ENCODE results near the gene EXOC6B. TPM values are rescaled to one million over a fixed set of nuclear protein-coding genes. Genes with fewer than 3 reads are reported as not detected.

EXOC6B gene
- total RNA-seq, 1 donor from 2014 or later: 46.1 TPM

- peaks cover 13% of the 10 kb centered on the region for H3K4me1 Mint-ChIP-seq (ENCODE audit: unreplicated experiment)
- H3K9me3 Mint-ChIP-seq: peaks cover 3% of the 10 kb centered on the region
- DNase-seq (ENCODE audit: extremely low spot score, unreplicated experiment): no peak
- TF ChIP-seq CTCF (conservative IDR thresholded peaks at IDR 0.05): no peak
- no peaks in the 10 kb centered on the region for H3K36me3 Mint-ChIP-seq
- no peak overlapping the region for H3K4me3 Mint-ChIP-seq
- peak overlapping the region; percentile 94 for H3K27ac Mint-ChIP-seq
- peaks cover 4% of the 10 kb centered on the region for H3K27me3 Mint-ChIP-seq
These were observed 3.1 kb upstream of the EXOC6B start for GRCh38 chr2:72828840-72829507.

- no peak for DNase-seq (ENCODE audit: extremely low spot score, unreplicated experiment)
- Mint-ChIP-seq H3K36me3 (no peaks in the 10 kb centered on the region), H3K27ac (peak overlapping the region; percentile 94), H3K4me3 (peak overlapping the region; percentile 60), H3K9me3 (peaks cover under 1% of the 10 kb centered on the region), H3K27me3 (peaks cover 2% of the 10 kb centered on the region), H3K4me1 (ENCODE audit: unreplicated experiment) (peaks cover 11% of the 10 kb centered on the region)
- TF ChIP-seq CTCF (conservative IDR thresholded peaks at IDR 0.05): no peak
These were observed 2.3 kb upstream of the EXOC6B start for GRCh38 chr2:72827966-72828646.

GRCh38 chr2:72827487-72827886, 1.7 kb upstream of the EXOC6B start:
- Mint-ChIP-seq H3K36me3 (peaks cover 3% of the 10 kb centered on the region), H3K4me3 (peak overlapping the region; percentile 14), H3K9me3 (no peaks in the 10 kb centered on the region), H3K4me1 (ENCODE audit: unreplicated experiment) (peaks cover 13% of the 10 kb centered on the region), H3K27ac (peak overlapping the region; percentile 94), H3K27me3 (no peaks in the 10 kb centered on the region)
- TF ChIP-seq CTCF (conservative IDR thresholded peaks at IDR 0.05): no peak
- no peak for DNase-seq (ENCODE audit: extremely low spot score, unreplicated experiment)

GRCh38 chr2:72826156-72826477, 284 bp upstream of the EXOC6B start:
- DNase-seq (ENCODE audit: extremely low spot score, unreplicated experiment): no peak
- peaks cover 16% of the 10 kb centered on the region for H3K4me1 Mint-ChIP-seq (ENCODE audit: unreplicated experiment)

GRCh38 chr2:72824224-72824842, 1.5 kb downstream of the EXOC6B start:
- H3K27me3 Mint-ChIP-seq: no peaks in the 10 kb centered on the region
- no peak for TF ChIP-seq CTCF (conservative IDR thresholded peaks at IDR 0.05)
- H3K9me3 Mint-ChIP-seq: no peaks in the 10 kb centered on the region
- peaks cover 15% of the 10 kb centered on the region for H3K36me3 Mint-ChIP-seq
- DNase-seq (ENCODE audit: extremely low spot score, unreplicated experiment): no peak
- peak overlapping the region; percentile 97 for H3K4me3 Mint-ChIP-seq
- H3K27ac Mint-ChIP-seq: peak overlapping the region; percentile 92
- H3K4me1 Mint-ChIP-seq (ENCODE audit: unreplicated experiment): peaks cover 16% of the 10 kb centered on the region

More at GRCh38 chr2:72826156-72826477, 284 bp upstream of the EXOC6B start:
- no peaks in the 10 kb centered on the region for H3K27me3 Mint-ChIP-seq
- H3K4me3 Mint-ChIP-seq: peak overlapping the region; percentile 93
- H3K36me3 Mint-ChIP-seq: peaks cover 9% of the 10 kb centered on the region
- no peaks in the 10 kb centered on the region for H3K9me3 Mint-ChIP-seq
- peak overlapping the region; percentile 92 for H3K27ac Mint-ChIP-seq
- TF ChIP-seq CTCF (conservative IDR thresholded peaks at IDR 0.05): no peak
